OCI-LY3 (cell line): ENCODE measurements around the gene ANAPC13.

ENCODE experiments used
- CTCF ChIP-seq: fragments of 200-600, 300-600 bp; sonication (generic); IDR thresholded peaks from 2 replicates; pipeline ENCODE4 v1.5.1; 2014; ENCODE audit warnings: antibody characterized with exemption, low read length, low read depth
- EZH2phosphoT487 ChIP-seq: fragments of 200-600 bp; shearing (Covaris generic); IDR thresholded peaks from 2 replicates; pipeline ENCODE4 v1.6.1; 2018; ENCODE audit warnings: antibody characterized with exemption, mixed run types, low read depth

GRCh38 chr3:134446800-134447199 lies 39.0 kb downstream of the ANAPC13 start:
- TF ChIP-seq CTCF, result no peak
- no peak for TF ChIP-seq EZH2phosphoT487
